Loucy (cell line): Measurements from ENCODE around the gene UFSP2.

Experiments
- H2AFZ ChIP-seq: fragments of 200-600 bp; sonication (generic); 2 replicates; pipeline ENCODE4 v1.6.0; 2016; ENCODE audit warnings: antibody characterized with exemption, mild to moderate bottlenecking, low read length, moderate library complexity
- H3F3A ChIP-seq: fragments of 200-600 bp; 2 replicates; pipeline ENCODE4 v1.6.0; 2016; ENCODE audit warnings: antibody characterized with exemption, low read depth, mild to moderate bottlenecking
- H3K27me3 ChIP-seq: fragments of 200-600 bp; sonication (generic); 2 replicates; pipeline ENCODE4 v1.6.1; 2014; ENCODE audit warnings: low read length, mild to moderate bottlenecking; ENCODE audit not compliant: insufficient read depth, poor library complexity, severe bottlenecking
- H3K36me3 ChIP-seq: fragments of 200-600 bp; sonication (generic); 2 replicates; pipeline ENCODE4 v1.6.1; 2016; ENCODE audit warnings: low read length; ENCODE audit not compliant: insufficient read depth
- H3K4me1 ChIP-seq: fragments of 200-600 bp; sonication (generic); 2 replicates; pipeline ENCODE4 v1.5.1; 2014; ENCODE audit warnings: low read length, mild to moderate bottlenecking; ENCODE audit not compliant: insufficient read depth, poor library complexity, severe bottlenecking
- H3K4me2 ChIP-seq: fragments of 200-600 bp; sonication (generic); 2 replicates; pipeline ENCODE4 v1.6.0; 2014; ENCODE audit warnings: antibody characterized with exemption, low read length, low read depth, mild to moderate bottlenecking; ENCODE audit not compliant: poor library complexity, severe bottlenecking
- H3K4me3 ChIP-seq: fragments of 200-600 bp; sonication (generic); 2 replicates; pipeline ENCODE4 v1.5.1; 2014; ENCODE audit warnings: low read length, mild to moderate bottlenecking, mixed read lengths; ENCODE audit not compliant: poor library complexity, severe bottlenecking
- H3K79me2 ChIP-seq: fragments of 200-600 bp; sonication (generic); 2 replicates; pipeline ENCODE4 v1.6.1; 2014; ENCODE audit warnings: low read length; ENCODE audit not compliant: insufficient read depth
- H3K9ac ChIP-seq: fragments of 200-600 bp; sonication (generic); 2 replicates; pipeline ENCODE4 v1.6.0; 2014; ENCODE audit warnings: mild to moderate bottlenecking, low read depth, low read length, moderate library complexity; ENCODE audit not compliant: poor library complexity, severe bottlenecking
- H3K9me2 ChIP-seq: fragments of 200-600 bp; sonication (generic); replicated peaks from 2 replicates; pipeline ENCODE4 v1.6.1; 2016; ENCODE audit warnings: low read depth, low read length, mixed read lengths
- H3K9me3 ChIP-seq: fragments of 200-600 bp; sonication (generic); 2 replicates; pipeline ENCODE4 v1.6.1; 2014; ENCODE audit warnings: mild to moderate bottlenecking, antibody characterized with exemption, low read length, low read depth; ENCODE audit not compliant: insufficient read depth
- H4K20me1 ChIP-seq: fragments of 200-600 bp; sonication (generic); 2 replicates; pipeline ENCODE4 v1.6.0; 2014; ENCODE audit warnings: antibody characterized with exemption, low read length, mild to moderate bottlenecking; ENCODE audit not compliant: insufficient read depth, poor library complexity, severe bottlenecking
- EZH2phosphoT487 ChIP-seq: fragments of 200-600 bp; IDR thresholded peaks from 2 replicates; pipeline ENCODE4 v1.6.1; 2018; ENCODE audit warnings: antibody characterized with exemption, mild to moderate bottlenecking, moderate library complexity, borderline replicate concordance
- TF ChIP-seq, protein P1 (sequence below): fragments of 200-600 bp; sonication (generic); conservative IDR thresholded peaks from 2 replicates; pipeline ENCODE4 v1.5.1; 2014; ENCODE audit warnings: mild to moderate bottlenecking, antibody characterized with exemption, low read length

UFSP2 gene

GRCh38 chr4:185399466-185399865, 26.3 kb downstream of the UFSP2 start:
- H3K79me2 ChIP-seq: peaks cover 24% of the 10 kb centered on the region
- no peak overlapping the region for H3K9ac ChIP-seq
- TF ChIP-seq, protein P1, sequence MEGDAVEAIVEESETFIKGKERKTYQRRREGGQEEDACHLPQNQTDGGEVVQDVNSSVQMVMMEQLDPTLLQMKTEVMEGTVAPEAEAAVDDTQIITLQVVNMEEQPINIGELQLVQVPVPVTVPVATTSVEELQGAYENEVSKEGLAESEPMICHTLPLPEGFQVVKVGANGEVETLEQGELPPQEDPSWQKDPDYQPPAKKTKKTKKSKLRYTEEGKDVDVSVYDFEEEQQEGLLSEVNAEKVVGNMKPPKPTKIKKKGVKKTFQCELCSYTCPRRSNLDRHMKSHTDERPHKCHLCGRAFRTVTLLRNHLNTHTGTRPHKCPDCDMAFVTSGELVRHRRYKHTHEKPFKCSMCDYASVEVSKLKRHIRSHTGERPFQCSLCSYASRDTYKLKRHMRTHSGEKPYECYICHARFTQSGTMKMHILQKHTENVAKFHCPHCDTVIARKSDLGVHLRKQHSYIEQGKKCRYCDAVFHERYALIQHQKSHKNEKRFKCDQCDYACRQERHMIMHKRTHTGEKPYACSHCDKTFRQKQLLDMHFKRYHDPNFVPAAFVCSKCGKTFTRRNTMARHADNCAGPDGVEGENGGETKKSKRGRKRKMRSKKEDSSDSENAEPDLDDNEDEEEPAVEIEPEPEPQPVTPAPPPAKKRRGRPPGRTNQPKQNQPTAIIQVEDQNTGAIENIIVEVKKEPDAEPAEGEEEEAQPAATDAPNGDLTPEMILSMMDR: no peak
- TF ChIP-seq EZH2phosphoT487: no peak
- H3K4me2 ChIP-seq: peak overlapping the region; percentile 90
- peaks cover 28% of the 10 kb centered on the region for H3K4me1 ChIP-seq
- H3K9me3 ChIP-seq: no peaks in the 10 kb centered on the region
- H2AFZ ChIP-seq: no peak overlapping the region
- peak overlapping the region; percentile 78 for H3K4me3 ChIP-seq
- peaks cover 3% of the 10 kb centered on the region; the same call in 1 of the 2 replicates for H3K36me3 ChIP-seq
- no peaks in the 10 kb centered on the region for H3K9me2 ChIP-seq
- peaks cover 2% of the 10 kb centered on the region for H4K20me1 ChIP-seq
- no peaks in the 10 kb centered on the region for H3K27me3 ChIP-seq
- H3F3A ChIP-seq: no peaks in the 10 kb centered on the region

DNA sequence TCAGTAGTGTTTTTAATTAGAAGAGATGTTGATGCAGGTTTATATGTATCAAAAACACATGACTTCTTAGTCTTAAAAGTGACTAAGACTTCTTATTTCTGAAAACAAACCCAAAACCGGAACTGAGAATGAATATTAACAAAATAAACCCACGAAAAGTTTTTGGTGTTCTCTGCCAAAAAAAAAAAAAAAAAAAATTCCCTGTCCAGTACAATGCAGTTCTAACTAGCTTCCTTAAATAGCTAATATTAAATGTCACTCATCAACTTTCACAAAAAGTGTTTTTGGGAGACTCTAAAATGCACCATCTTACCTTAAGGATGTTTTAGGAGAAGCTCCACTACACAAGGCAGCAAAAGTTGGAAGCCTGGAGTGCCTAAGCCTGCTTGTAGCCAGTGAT, 27.1 kb downstream of the UFSP2 start:
- Histone ChIP-seq H3K9me3 (no peaks in the 10 kb centered on the region), H3K4me1 (peaks cover 36% of the 10 kb centered on the region), H3K9me2 (no peaks in the 10 kb centered on the region), H3K36me3 (peaks cover 3% of the 10 kb centered on the region; the same call in 1 of the 2 replicates), H2AFZ (no peak overlapping the region), H3K4me2 (peak overlapping the region; percentile 90), H3K27me3 (no peaks in the 10 kb centered on the region), H3K79me2 (peaks cover 33% of the 10 kb centered on the region), H4K20me1 (peaks cover 6% of the 10 kb centered on the region), H3F3A (no peaks in the 10 kb centered on the region), H3K9ac (no peak overlapping the region), H3K4me3 (peak overlapping the region; percentile 78)
- TF ChIP-seq, protein P1: no peak
- TF ChIP-seq EZH2phosphoT487: no peak

DNA sequence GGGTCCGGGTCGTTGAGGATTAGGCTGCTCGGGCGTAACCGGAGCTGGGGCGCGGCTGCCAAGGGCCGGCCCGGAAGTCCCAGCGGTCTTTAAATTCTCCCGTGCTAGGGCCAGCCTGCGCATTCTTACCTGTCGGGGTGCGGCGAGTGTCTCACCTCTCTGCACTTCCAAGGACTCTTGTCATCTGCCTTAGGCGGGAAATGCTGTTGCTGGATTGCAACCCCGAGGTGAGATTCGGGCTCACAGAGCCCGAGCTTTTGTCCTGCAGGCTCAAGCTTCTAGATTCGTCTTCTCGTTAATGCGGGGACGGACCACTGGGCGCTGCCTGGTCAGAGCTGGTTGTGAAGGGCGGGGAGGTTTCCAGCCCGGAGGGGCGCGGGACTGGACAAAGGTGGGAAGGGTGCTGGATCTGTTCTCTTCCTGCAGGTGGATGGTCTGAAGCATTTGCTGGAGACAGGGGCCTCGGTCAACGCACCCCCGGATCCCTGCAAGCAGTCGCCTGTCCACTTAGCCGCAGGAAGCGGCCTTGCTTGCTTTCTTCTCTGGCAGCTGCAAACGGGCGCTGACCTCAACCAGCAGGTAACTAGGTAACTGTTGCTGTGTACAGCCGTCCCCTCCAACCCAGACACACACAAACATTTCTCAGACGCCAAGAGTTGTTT, 28.9 kb downstream of the UFSP2 start, which contains the start of gene ANKRD37:
Gene ANKRD37 (plus strand): TSS at position 118 of the 662 bp plus-strand sequence. CDS start 83 bp downstream, at position 201.
- Histone ChIP-seq H3K79me2 (peaks cover 38% of the 10 kb centered on the region), H3K27me3 (no peaks in the 10 kb centered on the region), H3F3A (peaks cover 2% of the 10 kb centered on the region; the same call in 1 of the 2 replicates), H3K4me1 (peaks cover 41% of the 10 kb centered on the region), H3K4me2 (peak within 1 kb of the TSS; percentile 90), H3K9me2 (no peaks in the 10 kb centered on the region), H3K36me3 (peaks cover 3% of the 10 kb centered on the region; the same call in 1 of the 2 replicates), H2AFZ (peak within 1 kb of the TSS; percentile 92), H4K20me1 (peaks cover 6% of the 10 kb centered on the region), H3K9me3 (no peaks in the 10 kb centered on the region), H3K4me3 (peak within 1 kb of the TSS; percentile 78), H3K9ac (peak within 1 kb of the TSS; percentile 88)
- no peak for TF ChIP-seq EZH2phosphoT487
- TF ChIP-seq, protein P1: no peak
